ENCODE measurements around the gene VMP1.
"Not testable (repeated sequence)": the region's sequence is repeated elsewhere in the genome, so short reads cannot be mapped to it uniquely, and the experiment has no call there.

The VMP1 gene

DNA sequence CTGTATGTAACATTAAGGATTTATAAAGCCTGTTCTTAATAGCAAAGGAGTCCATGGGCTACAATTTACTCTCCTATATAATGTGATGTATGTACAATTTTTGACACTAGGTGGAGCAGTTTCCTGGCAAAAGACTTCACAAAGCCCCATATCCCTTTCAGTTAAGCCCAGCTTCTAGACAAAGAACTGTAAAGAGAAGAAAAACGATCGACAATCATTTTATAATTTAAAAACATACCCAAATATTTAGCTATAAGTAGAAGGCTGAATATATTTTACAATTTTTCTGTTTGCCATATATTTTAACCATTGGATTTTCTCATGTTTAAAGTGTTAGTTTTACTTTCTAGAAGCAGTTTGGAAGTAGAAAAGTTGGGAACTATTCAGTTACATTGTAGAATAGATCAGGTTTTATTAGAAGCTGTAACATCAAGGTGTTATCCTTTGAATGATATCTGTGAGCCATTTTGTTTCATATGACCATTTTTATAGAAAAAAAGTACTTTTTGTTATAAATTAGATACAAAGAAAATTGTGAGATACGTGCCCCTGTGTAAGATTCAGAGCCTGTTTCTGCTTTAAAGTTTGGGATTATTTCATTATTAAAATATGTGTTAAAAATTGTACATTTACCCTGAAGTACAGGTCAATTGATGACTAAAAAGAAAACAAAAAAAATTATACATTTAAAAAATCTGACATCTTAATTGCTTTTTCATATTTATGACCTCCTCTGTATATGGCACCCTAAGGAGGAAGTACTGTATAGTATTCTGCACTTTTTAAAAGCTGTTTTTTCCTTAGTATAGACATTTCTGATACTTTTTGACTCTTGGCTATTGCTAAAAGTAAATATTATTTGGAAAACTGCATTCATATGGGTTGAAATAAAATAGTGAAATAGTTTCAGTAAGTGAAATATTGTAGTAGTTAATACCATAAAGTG is 46.3 kb downstream of the VMP1 start:
- no peak for DNase-seq (ENCODE audit: low read depth in 2 of 2, low spot score in 1 of 2)

GRCh38 chr17:59754552-59754951 is 47.1 kb downstream of the VMP1 start:
- no peak for DNase-seq (ENCODE audit: low read depth in 2 of 2, low spot score in 1 of 2)

GRCh38 chr17:59755069-59755468 is 47.6 kb downstream of the VMP1 start:
- not testable (repeated sequence) for DNase-seq (ENCODE audit: low read depth in 2 of 2, low spot score in 1 of 2)

DNA sequence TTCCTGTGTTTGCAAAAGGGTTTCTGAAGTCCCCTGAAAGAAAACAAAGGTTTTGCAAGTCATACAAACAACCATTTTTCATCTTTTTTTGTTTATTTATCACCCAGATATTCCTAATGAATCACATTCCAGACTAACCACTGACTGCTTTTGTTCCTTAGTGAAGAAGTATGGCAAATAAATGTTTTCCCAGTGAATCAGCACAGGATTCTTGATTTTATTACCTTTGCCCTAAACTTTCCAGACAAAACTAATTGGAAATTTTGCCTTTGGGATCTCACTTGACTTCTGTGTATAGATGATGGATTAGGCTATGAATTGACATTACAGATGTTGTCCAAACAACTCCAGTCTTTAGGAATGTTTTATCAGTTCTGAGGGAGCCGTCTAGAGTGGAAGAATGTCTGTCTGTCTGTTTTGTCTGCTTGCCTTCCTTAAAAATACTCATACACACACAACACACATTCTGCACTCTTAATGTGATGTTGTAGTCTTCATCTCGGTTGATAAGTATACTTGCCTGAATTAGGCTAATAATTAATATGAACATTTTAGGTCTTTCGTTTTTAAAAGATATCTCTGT is 48.9 kb downstream of the VMP1 start:
- DNase-seq (ENCODE audit: low read depth in 2 of 2, low spot score in 1 of 2): no peak

GRCh38 chr17:59757043-59757442 is 49.6 kb downstream of the VMP1 start:
- no peak for DNase-seq (ENCODE audit: low read depth in 2 of 2, low spot score in 1 of 2)

GRCh38 chr17:59757470-59757869 is 50.0 kb downstream of the VMP1 start:
- DNase-seq (ENCODE audit: low read depth in 2 of 2, low spot score in 1 of 2): no peak

DNA sequence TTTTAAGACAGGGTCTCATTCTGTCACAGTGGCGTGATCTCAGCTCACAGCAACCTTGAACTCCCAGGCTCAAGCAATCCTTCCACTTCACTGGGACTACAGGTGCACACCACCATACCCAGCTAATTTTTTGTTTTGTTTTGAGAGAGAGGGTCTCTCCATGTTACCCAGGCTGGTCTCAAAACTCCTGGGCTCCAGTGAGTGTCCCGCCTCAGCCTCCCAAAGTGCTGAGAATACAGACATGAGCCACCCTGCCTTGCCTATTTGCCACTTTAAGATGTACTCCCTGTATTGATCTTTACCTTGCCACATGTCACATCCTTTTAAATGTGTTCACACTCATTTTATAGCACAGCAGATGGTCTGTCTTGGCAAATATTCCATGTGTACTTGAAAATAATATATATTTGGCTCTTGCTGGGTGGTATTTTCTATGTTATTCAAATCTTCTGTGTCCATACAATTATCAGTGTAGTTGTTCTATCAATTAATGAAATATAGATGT is 50.5 kb downstream of the VMP1 start:
- no peak for DNase-seq (ENCODE audit: low read depth in 2 of 2, low spot score in 1 of 2)

- DNase-seq (ENCODE audit: low read depth in 2 of 2, low spot score in 1 of 2): not testable (repeated sequence)
These were observed 51.7 kb downstream of the VMP1 start for GRCh38 chr17:59758998-59759651.

- DNase-seq (ENCODE audit: low read depth in 2 of 2, low spot score in 1 of 2): no peak
These were observed 52.7 kb downstream of the VMP1 start for GRCh38 chr17:59760160-59760559.

- no peak for DNase-seq (ENCODE audit: low read depth in 2 of 2, low spot score in 1 of 2)
These were observed 54.1 kb downstream of the VMP1 start for GRCh38 chr17:59761385-59762048.

GRCh38 chr17:59762049-59762823 is 54.8 kb downstream of the VMP1 start:
- DNase-seq (ENCODE audit: low read depth in 2 of 2, low spot score in 1 of 2): no peak

- no peak for DNase-seq (ENCODE audit: low read depth in 2 of 2, low spot score in 1 of 2)
These were observed 55.4 kb downstream of the VMP1 start for GRCh38 chr17:59762824-59763374.

DNA sequence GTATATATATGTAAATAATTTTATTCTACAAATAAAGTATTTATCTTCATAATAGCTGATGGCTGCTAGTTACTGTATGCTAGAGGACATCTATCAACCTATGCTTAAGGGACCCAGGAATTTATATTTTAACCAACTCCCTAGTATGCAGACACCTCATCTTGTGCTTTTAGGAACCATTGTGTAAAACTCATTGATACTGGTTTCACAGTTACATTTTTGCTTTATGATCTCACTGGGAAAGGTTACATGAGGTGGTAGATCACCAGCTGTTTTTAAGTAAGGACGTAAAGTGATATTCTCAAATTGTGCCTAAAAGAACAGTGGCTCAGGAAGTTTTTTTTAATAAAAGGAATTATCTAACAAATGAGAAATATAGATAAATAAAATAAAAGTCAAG is 56.4 kb downstream of the VMP1 start:
- no peak for DNase-seq (ENCODE audit: low read depth in 2 of 2, low spot score in 1 of 2)

GRCh38 chr17:59764292-59764741 is 56.9 kb downstream of the VMP1 start:
- DNase-seq (ENCODE audit: low read depth in 2 of 2, low spot score in 1 of 2): no peak

- no peak for DNase-seq (ENCODE audit: low read depth in 2 of 2, low spot score in 1 of 2)
These were observed 57.6 kb downstream of the VMP1 start for GRCh38 chr17:59765038-59765437.

- no peak for DNase-seq (ENCODE audit: low read depth in 2 of 2, low spot score in 1 of 2)
These were observed 59.0 kb downstream of the VMP1 start for GRCh38 chr17:59766491-59766890.

- no peak for DNase-seq (ENCODE audit: low read depth in 2 of 2, low spot score in 1 of 2)
These were observed 59.7 kb downstream of the VMP1 start for GRCh38 chr17:59767176-59767575.

DNA sequence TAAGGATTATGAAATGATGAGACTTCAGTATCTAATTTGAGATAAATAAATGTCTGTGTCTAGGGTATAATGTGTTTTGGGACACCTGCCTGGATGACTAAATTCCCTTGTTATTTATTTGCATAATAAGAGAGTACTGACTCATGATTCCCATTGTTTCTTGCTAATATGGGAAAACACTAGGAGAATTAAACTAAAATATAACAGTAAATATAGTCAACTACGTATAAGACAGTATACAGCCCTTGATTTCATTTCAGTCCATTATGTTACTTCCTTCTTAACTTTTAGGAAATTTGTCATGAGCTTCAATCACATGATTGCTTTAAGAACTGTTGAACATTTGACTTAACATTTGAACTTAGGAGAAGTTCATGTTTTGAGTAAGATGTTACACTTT is 62.4 kb downstream of the VMP1 start:
- no peak for DNase-seq (ENCODE audit: low read depth in 2 of 2, low spot score in 1 of 2)

DNA sequence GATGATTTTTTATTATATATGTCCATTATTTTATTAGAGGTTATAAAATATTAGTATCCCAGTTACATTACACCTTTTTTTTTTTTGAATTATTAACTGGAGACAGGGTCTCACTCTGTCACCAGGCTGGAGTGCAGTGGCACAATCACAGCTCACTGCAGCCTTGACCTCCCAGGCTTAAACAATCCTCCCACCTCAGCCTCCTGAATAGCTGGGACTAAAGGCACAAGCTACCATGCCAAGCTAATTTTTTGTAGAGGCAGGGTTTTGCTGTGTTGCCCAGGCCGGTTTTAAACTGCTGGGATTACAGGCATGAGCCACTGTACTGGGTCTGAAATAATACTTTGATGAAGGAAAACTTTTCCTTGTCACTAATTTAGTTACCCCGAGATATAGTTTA is 63.6 kb downstream of the VMP1 start:
- DNase-seq (ENCODE audit: low read depth in 2 of 2, low spot score in 1 of 2): no peak

DNA sequence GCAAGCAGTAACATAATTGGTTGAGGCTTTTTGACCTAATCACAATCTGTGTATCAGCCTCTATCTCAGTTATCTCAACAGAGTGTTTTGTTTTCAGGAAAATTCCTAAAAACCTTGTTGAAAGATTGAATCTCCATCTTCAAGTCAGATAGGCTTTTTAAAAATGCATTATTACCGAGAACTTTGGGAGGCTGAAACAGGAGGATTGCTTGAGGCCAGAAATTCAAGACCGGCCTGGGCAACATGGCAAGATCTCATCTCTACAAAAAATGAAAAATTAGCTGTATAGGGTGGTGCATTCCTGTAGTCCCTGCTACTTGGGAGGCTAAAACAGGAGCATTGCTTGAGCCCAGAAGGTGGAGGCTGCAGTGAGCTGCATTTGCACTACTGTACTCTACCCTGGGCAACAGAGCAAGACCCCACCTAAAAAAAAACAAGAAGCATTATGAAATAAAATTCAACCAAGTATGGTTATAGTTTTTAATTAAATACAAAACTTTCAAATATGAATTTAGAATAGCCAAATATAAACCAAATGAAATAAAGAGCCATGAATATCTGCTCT is 68.4 kb downstream of the VMP1 start:
- DNase-seq (ENCODE audit: low read depth in 2 of 2, low spot score in 1 of 2): no peak

Measured in stimulated activated CD8-positive, alpha-beta memory T cell treated with anti-CD3 and anti-CD28 coated beads, Interleukin-4, amount 100 ng/mL, for 4 hours (primary cell).